ENCODE measurements around the gene CTBP2. TPM values are rescaled to one million over a fixed set of nuclear protein-coding genes. Genes with fewer than 3 reads are reported as not detected.

Gene CTBP2
- total RNA-seq, 1 donor from 2014 or later: 94.5 TPM

- no peak for DNase-seq (ENCODE audit: low spot score)
Measured at GRCh38 chr10:125024497-125025234, 135.7 kb downstream of the CTBP2 start.

DNA sequence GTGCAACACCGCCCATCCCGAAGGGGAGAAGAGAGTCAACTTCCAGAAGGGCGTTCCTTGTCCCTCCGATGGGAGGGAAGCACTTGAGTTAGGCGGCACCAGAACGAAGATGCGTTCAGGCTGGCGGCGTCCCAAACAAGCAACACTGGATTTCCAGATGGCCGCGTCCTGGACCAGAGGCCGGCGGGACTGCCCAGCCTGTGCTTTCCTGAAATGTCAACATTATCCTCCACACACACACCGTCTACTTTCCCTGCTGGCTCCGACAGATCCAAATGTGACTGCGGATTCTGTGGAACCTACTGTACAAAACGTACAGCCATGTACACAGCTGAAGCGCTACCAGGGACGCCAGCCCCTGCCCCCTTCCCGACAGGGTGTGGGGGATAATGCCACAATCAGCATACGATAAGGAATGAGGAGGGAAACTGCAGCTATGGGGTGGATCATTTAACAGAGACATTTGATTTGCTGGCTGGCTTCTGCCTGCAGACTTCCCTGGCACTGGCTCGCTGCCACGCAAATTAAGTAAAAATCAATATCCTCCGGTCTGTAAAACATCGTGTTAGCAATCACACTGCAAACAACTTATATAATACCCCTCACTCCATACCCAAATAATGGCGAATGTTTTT, 136.4 kb downstream of the CTBP2 start:
- DNase-seq (ENCODE audit: low spot score): no peak

DNA sequence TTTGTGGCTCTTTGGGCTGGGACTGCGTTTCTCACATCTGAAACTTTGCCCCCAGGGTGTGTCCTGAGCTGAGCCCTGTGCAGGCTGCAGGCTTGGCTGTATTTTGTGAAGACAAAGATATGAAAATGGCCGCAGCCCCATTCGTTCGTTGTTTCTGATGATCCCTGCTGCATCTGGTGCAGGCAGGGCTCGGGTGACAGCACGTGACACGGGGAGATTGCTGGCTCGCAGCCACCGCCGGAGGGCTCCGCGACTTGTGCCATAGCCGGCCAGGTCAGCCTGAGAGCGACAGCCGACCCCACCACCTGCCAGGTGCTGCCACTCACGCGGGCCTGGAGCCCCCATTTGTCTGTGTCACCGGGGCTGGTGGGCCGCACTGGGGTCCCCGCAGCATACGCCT, 137.1 kb downstream of the CTBP2 start:
- no peak for DNase-seq (ENCODE audit: low spot score)

DNA sequence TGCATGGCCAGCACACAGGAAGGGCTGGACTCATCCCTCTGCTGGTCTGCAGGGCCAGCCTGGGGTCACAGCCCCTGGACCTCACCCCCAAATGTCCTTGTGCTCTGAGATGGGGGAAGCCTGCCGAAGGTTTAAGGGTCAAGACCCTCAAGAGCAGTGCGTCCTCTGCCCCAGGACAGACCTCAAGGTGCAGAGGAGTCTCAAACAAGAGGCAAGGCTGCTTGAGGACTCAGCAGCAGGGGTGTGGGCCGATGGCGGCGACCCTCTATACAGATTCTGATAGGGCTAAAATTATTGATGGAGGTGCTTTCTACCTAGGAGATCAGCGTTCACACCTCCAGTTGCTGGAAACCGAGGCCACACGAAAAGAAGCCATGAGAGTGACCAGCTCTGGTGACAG, 137.7 kb downstream of the CTBP2 start:
- no peak for DNase-seq (ENCODE audit: low spot score)

- DNase-seq (ENCODE audit: low spot score): no peak
Measured at GRCh38 chr10:125021686-125022344, 138.5 kb downstream of the CTBP2 start.

GRCh38 chr10:125020871-125021270, 139.5 kb downstream of the CTBP2 start:
- DNase-seq (ENCODE audit: low spot score): no peak

- DNase-seq (ENCODE audit: low spot score): no peak
Measured at GRCh38 chr10:125020386-125020785, 140.0 kb downstream of the CTBP2 start.

DNA sequence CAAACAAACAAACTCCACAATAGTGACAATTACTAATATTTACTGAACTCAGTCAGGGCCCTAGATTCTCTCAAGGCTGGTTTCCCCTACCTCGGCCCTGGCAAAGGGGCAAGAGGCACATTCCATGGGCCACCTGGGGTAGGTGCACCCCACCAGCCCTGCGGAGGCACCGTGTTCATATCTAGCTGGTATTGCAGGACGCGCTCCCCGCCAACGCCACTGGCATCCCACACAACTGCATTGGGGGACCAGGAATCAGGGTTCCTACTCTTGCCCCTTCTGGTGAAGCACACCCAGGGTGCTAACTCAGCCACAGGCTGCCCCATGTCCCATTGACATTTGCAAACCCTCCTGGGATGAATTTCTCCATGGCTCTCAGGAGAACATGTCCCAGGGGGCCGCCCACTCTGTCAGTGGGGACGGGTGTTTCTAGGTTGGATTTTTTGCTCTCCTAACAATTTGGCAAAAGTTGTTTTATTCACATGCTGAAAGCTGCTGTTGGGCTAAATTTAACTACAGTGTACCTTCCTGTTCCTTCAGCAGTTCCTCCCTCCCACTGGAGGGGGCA, 141.7 kb downstream of the CTBP2 start:
- no peak for DNase-seq (ENCODE audit: low spot score)

- DNase-seq (ENCODE audit: low spot score): no peak
Measured at GRCh38 chr10:125017547-125018298, 142.6 kb downstream of the CTBP2 start.

DNA sequence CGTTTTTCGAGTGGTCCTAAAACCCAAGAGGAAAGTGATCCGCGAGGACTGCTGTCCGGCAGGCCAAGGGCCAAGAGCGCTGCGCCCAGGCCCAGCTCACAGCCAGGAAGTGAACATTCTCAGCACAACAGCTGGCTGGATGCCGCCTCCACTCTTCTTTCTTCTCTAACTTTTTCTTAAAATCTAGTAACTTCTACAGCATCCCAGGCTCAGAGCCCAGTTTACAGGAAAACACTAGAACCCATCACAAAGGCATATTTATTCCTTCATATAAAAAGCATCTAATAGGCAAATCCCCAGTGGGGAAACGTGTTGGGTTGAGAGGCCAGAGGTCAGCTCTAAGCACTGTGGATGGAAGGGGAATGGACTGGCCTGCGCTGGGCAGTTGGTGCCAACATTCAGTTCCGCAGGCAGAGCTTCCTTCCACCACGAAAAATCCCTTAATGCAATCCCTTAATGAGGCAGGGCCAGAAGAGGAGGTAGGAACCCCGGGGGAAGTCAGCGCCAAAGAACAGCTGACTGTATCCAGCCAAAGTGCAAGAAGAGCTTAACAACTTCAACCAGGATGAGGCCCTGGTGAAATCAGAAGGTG, 143.7 kb downstream of the CTBP2 start:
- no peak for DNase-seq (ENCODE audit: low spot score)

DNA sequence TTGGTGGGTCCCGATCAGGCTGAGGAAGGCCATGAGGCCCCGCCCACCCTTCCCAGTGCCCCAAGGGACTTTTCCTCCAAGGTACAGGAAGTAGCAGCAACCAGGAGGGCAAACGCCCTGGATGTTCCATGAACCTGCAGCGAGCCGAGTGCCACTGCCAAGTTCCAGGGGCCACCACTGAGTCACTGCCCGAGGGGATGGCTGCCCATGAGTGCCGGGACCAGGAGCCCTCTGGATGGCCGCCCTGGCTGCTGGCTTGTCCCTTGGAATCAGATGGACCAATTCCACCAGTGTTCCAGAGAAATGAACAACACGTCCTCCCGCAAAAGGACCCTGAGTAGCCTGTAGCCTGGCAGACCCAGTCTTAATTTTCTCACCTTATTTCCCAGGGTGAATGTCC, 144.2 kb downstream of the CTBP2 start:
- DNase-seq (ENCODE audit: low spot score): no peak

DNA sequence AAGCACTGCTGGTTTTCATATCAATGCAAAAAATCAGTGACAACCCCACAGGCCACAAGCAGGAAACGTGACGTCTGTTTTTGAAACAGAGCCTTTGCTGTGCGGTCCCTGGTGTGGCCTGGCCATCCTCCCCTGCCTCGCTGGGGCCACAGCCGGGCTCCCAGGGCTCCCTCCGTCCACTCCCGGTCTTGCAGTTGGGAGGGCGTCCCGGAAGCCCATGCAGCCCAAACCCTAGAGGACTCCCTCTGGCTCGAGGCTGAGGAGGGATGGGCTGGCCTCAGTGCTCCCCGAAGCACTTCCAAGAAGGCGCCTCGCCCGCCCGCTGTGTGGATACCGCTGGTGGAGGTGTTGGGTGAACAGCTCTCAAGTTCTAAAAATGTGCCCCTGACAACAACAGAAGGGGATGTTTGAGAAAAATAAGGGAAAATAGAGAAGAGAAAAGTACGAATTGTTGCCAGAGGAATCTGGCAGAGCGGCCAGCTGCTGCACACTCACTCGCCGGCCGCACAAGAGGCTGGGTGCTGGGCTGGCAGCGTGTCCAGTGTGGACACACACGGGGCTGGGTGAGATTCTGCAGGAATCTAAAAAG, 144.9 kb downstream of the CTBP2 start:
- no peak for DNase-seq (ENCODE audit: low spot score)

DNA sequence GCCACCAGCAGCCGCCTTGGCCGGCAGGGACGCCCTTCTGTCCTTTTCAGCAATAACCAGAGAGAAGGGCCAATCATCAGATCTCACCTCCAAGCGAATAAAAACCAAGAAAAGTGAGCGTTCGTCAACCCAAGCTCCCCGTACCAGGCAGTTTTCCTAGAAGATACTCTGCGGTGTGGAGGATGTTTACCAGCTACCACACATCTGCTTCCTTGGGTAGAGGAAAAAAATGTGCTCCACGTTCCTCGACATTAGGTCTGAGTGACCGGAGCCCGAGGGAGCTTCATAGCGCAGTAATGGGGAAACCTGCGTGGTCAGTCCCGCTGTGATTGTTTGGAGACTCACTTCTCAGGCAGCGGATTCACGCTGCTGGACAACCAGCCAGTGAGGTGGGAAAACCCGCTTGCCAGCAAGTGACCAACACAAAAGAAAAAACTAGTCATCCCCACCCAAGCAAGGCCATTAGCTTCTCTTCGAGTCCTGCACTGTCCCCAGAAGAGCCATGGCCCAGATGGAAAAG, 145.5 kb downstream of the CTBP2 start:
- DNase-seq (ENCODE audit: low spot score): no peak

DNA sequence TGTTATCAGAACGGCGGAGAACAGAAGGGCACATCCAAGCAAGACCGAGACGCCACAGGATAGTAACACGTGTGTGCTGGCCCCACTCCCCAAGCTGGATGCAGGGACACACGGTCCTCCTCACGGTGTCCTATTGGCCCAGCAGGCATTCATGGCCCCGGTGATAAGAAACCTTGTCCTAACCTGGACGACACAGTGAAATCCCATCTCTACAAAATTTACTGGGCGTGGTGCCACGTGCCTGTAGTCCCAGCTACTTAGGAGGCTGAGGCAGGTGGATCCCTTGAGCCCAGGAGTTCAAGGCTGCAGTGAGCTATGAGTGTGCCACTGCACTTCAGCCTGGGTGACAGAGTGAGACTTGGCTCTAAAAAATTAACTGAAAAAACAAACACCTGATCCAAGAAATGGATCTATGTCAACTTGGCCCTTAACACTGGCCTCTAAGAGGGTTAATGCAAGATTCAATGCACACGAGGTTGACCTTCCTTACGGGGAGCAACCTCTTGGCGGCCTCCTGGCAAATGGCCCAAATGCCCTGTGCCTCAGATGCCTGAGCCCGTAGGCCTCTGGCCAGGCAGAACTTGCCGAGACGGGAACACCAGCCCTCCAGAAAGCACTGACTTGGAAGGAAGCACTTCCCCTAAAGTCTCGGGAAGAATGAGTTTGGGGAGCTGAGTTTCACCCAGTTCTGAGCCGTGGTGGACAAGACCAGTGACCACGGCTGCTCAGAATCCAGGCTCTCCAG, 146.1 kb downstream of the CTBP2 start:
- no peak for DNase-seq (ENCODE audit: low spot score)

DNA sequence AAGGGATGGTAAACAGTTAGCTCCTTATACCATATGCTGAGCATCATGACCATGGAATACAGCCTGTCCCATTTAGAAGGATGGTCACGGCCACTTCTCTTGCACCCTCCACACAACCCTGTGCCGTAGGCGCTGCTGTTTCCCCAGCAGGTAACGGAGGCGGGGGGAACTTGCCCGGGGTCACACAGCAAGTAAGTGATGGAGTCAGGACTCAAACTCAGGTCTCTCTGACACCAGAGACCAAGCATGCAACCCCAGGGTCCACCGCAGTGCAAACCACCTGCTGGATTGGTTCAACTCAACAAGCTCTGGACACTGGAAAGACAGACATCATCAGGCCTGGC, 146.9 kb downstream of the CTBP2 start:
- no peak for DNase-seq (ENCODE audit: low spot score)

- DNase-seq (ENCODE audit: low spot score): no peak
Measured at GRCh38 chr10:125012851-125013528, 147.4 kb downstream of the CTBP2 start.

DNA sequence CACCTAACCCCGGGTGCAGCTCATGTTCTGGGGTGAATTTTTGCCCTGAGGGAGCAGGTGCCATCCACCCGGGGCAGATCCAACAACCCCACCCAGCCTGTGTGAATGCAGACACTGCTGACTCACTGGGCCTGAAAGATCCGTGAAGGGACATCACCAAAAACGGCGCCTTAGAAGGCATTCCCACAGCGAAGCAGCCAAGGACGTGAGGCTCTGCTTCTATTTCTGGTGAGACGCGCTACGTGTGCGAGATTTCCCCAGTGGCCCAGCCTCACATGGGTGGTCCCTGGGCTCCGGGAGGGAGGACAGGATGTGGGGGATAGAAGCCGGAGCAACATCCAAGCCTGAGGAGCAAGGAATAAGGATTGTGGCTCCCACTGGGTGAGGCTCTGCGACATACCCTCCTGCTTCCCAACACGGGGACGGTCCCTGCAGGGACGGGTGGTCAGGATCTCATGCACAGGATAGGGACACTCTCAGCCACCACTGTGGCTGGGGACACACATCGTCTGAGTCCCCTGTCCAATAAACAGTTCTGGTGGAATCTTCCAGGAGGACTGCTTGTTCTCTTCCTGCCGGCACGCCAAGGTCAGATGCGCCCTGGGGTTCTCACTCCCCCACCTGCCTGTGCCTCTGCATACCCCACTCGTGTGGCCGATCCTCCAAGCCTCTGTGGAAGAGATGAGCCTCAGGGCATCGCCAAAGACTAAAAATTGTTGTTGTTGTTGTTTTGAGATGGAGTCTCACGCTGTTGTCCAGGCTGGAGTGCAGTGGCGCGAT, 148.2 kb downstream of the CTBP2 start:
- DNase-seq (ENCODE audit: low spot score): no peak

DNA sequence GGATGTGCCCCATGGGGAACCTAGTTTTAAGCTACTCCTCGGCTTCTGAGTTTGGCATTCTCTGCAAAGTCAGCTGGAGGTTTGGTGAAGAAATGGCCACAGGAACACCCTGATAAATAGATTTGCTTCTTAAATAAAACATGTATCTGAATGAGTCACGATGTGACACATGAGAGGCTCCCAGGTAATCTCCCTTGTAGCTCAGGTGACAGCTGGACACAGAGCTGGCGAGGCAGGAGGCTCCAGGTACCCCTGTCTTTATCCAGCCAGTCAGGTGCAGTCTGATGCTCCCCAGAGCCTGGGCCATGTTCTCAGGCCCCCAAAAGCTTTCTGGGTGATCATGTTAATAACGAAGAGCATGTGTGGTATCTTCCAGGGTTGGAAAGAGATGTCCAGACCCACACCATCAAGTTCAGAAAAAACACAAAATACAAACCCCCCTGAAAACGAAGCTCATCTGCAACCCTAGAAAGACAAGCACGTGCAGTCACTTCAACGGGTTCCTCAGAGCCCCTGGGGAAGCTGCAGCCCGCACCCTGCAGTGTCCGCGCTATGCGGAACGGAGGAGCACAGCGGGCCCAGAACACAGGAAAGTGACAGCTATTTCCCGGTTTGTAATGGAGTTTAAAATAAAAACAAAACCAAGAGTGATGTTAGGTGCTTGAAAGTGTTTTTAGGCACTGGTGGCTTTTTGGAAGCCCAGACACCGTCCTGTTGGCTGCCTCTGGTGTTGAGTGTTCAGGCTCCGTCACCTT, 149.0 kb downstream of the CTBP2 start:
- no peak for DNase-seq (ENCODE audit: low spot score)
